Skeletal muscle satellite cell (primary cell): ENCODE data around the gene RNLS.

Experiments
- H3K27me3 ChIP-seq: 2 replicates; pipeline ENCODE4 v1.7.0; 2013; ENCODE audit warnings: low read length; ENCODE audit not compliant: control insufficient read depth, insufficient read depth
- H3K36me3 ChIP-seq: 2 replicates; pipeline ENCODE4 v1.7.0; 2013; ENCODE audit warnings: mild to moderate bottlenecking, control low read depth, low read length; ENCODE audit not compliant: insufficient read depth
- H3K4me1 ChIP-seq: 2 replicates; pipeline ENCODE4 v1.7.0; 2013; ENCODE audit warnings: low read length; ENCODE audit not compliant: control insufficient read depth, insufficient read depth
- H3K4me2 ChIP-seq: 2 replicates; pipeline ENCODE4 v1.7.0; 2013; ENCODE audit warnings: mild to moderate bottlenecking, low read length
- H3K4me3 ChIP-seq: 2 replicates; pipeline ENCODE4 v1.7.0; 2013; ENCODE audit warnings: low read length
- H3K9ac ChIP-seq: 2 replicates; pipeline ENCODE4 v1.7.0; 2013; ENCODE audit warnings: mild to moderate bottlenecking, low read depth, low read length, moderate library complexity
- H3K9me3 ChIP-seq: replicated peaks from 2 replicates; pipeline ENCODE4 v1.7.0; 2013; ENCODE audit warnings: mild to moderate bottlenecking, control low read depth, low read length

RNLS gene

GRCh38 chr10:88471899-88472298 lies 111.2 kb downstream of the RNLS start:
- no peak overlapping the region for H3K4me2 ChIP-seq
- H3K36me3 ChIP-seq, result no peaks in the 10 kb centered on the region
- no peak overlapping the region for H3K4me3 ChIP-seq
- no peaks in the 10 kb centered on the region for H3K27me3 ChIP-seq
- no peaks in the 10 kb centered on the region for H3K9me3 ChIP-seq
- H3K4me1 ChIP-seq, result peaks cover 11% of the 10 kb centered on the region
- H3K9ac ChIP-seq, result no peak overlapping the region

GRCh38 chr10:88467835-88468485 lies 115.2 kb downstream of the RNLS start:
- no peaks in the 10 kb centered on the region for H3K9me3 ChIP-seq
- no peak overlapping the region for H3K4me3 ChIP-seq
- peaks cover 11% of the 10 kb centered on the region for H3K4me1 ChIP-seq
- no peak overlapping the region for H3K9ac ChIP-seq
- H3K4me2 ChIP-seq, result peak overlapping the region; percentile 18
- no peaks in the 10 kb centered on the region for H3K36me3 ChIP-seq
- H3K27me3 ChIP-seq, result no peaks in the 10 kb centered on the region

DNA sequence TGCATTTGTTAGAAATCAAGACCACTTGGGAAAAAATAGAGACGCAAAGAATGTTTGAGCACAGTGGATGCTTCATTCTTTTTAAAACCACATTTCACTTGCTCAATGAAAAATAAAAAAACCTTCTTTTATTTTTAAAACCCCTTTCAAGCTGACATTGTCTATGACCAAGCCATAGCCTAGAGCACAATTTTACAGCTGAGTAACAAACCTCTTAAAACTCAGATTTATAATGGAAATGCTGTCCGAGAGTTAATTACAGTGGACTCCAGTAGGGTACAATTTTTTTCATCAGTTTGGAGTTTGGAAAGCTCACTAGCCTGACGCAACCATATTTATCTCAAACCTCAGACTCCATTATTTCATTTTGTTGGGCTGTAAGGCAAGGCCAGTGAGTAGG lies 116.3 kb downstream of the RNLS start:
- H3K9me3 ChIP-seq, result no peaks in the 10 kb centered on the region
- H3K36me3 ChIP-seq, result no peaks in the 10 kb centered on the region
- no peak overlapping the region for H3K4me3 ChIP-seq
- no peaks in the 10 kb centered on the region for H3K27me3 ChIP-seq
- no peak overlapping the region for H3K4me2 ChIP-seq
- H3K9ac ChIP-seq, result no peak overlapping the region
- H3K4me1 ChIP-seq, result peaks cover 11% of the 10 kb centered on the region

GRCh38 chr10:88465765-88466164 lies 117.4 kb downstream of the RNLS start:
- Histone ChIP-seq H3K9ac (no peak overlapping the region), H3K9me3 (no peaks in the 10 kb centered on the region), H3K36me3 (no peaks in the 10 kb centered on the region), H3K4me1 (peaks cover 11% of the 10 kb centered on the region), H3K27me3 (no peaks in the 10 kb centered on the region), H3K4me2 (no peak overlapping the region), H3K4me3 (no peak overlapping the region)

DNA sequence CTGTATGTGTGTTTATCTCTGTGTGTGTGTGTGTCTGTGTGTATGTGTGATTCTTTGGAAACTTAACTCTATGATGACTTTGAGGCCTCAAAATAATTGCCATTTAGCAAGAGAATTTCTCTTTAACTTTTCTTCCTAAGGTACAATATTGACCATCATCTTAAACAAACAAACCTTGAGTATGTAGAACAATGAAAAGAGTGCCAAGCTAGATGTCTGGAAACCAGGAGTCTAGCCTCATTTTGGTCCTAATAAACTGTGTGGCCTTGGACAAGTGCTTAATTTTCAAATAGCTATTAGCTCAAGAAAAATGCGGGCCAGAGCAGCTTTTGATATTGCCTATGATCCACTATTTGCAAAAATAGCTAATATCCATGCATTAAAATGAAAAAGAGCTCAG lies 119.3 kb downstream of the RNLS start:
- Histone ChIP-seq H3K9ac (no peak overlapping the region), H3K4me2 (no peak overlapping the region), H3K27me3 (no peaks in the 10 kb centered on the region), H3K9me3 (no peaks in the 10 kb centered on the region), H3K36me3 (no peaks in the 10 kb centered on the region), H3K4me1 (peaks cover 11% of the 10 kb centered on the region), H3K4me3 (no peak overlapping the region)

DNA sequence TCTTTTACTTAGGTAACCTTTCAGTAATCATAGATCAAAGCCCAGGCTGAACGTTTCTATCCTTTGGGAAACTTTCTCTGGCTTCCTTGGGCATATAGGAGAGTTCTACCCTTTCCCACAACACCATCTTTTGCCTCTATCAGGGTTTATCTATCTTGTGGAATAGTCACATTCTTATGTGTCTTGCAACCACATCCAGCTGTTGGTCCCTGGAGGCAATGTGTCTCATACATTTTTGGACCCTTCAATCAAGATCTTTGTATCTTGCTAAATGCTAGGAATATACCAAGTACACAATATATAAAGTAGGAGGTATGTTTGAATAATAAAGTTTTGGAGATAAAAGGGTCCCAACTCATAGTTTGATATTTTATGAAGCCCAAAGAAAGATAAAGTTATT lies 121.7 kb downstream of the RNLS start:
- Histone ChIP-seq H3K4me3 (no peak overlapping the region), H3K9me3 (no peaks in the 10 kb centered on the region), H3K27me3 (no peaks in the 10 kb centered on the region), H3K4me2 (no peak overlapping the region), H3K36me3 (no peaks in the 10 kb centered on the region), H3K4me1 (peaks cover 7% of the 10 kb centered on the region), H3K9ac (no peak overlapping the region)

GRCh38 chr10:88459530-88459929 lies 123.6 kb downstream of the RNLS start:
- H3K9me3 ChIP-seq, result no peaks in the 10 kb centered on the region
- no peaks in the 10 kb centered on the region for H3K27me3 ChIP-seq
- H3K4me2 ChIP-seq, result no peak overlapping the region
- no peak overlapping the region for H3K9ac ChIP-seq
- H3K36me3 ChIP-seq, result no peaks in the 10 kb centered on the region
- H3K4me1 ChIP-seq, result peaks cover 9% of the 10 kb centered on the region
- no peak overlapping the region for H3K4me3 ChIP-seq

DNA sequence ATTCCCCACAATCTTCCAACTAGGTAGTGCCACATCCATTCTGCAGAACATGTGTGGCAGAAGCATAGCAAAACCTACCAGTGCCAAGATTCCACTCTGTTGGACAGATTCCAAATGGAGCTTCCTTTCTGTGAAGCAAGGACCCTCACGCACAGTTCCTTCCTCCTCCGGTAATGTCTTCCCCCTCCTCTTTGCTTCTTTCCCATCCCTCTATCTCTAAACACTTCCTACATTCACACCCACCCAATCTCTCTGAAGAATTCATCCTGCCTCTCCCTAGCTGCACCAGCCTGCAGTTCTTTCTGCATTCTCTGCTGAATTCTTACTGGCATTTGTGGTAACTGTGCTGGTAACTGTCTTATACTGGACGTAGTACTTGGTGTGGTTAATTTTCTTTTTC lies 124.9 kb downstream of the RNLS start:
- H3K27me3 ChIP-seq, result no peaks in the 10 kb centered on the region
- no peak overlapping the region for H3K4me3 ChIP-seq
- H3K4me1 ChIP-seq, result peaks cover 9% of the 10 kb centered on the region
- H3K36me3 ChIP-seq, result no peaks in the 10 kb centered on the region
- no peak overlapping the region for H3K9ac ChIP-seq
- no peak overlapping the region for H3K4me2 ChIP-seq
- no peaks in the 10 kb centered on the region for H3K9me3 ChIP-seq

- Histone ChIP-seq H3K4me1 (peaks cover 9% of the 10 kb centered on the region), H3K27me3 (no peaks in the 10 kb centered on the region), H3K9me3 (no peaks in the 10 kb centered on the region), H3K4me2 (no peak overlapping the region), H3K36me3 (no peaks in the 10 kb centered on the region), H3K9ac (no peak overlapping the region), H3K4me3 (no peak overlapping the region)
Measured at GRCh38 chr10:88457660-88458059, 125.5 kb downstream of the RNLS start.

DNA sequence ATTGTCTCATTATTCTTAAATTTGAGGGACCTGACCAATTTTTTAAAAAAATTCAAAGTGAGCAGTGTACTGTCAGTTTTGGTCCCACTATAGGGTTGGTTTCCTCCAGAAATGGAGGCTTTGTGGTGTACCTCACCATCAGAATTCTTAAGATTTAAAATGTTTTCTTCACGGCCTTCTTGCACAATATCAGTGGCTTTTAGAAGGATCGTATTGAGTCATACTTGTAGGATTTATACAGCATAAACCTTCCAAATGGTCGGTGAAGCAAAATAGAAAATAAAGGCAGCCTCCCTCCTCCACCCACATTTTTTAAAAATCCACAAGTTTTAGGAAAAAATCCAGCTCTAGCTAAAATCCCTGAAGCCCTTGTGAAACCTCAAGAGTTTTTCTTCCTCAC lies 126.4 kb downstream of the RNLS start:
- Histone ChIP-seq H3K27me3 (no peaks in the 10 kb centered on the region), H3K4me2 (peak overlapping the region; percentile 13)

GRCh38 chr10:88455831-88456230 lies 127.3 kb downstream of the RNLS start:
- no peak overlapping the region for H3K9ac ChIP-seq
- no peaks in the 10 kb centered on the region for H3K36me3 ChIP-seq
- H3K4me3 ChIP-seq, result no peak overlapping the region
- no peak overlapping the region for H3K4me2 ChIP-seq
- peaks cover 9% of the 10 kb centered on the region for H3K4me1 ChIP-seq
- no peaks in the 10 kb centered on the region for H3K9me3 ChIP-seq
- H3K27me3 ChIP-seq, result no peaks in the 10 kb centered on the region

More for the DNA sequence above, 126.4 kb downstream of the RNLS start:
- no peaks in the 10 kb centered on the region for H3K9me3 ChIP-seq
- no peak overlapping the region for H3K4me3 ChIP-seq
- H3K36me3 ChIP-seq, result no peaks in the 10 kb centered on the region
- no peak overlapping the region for H3K9ac ChIP-seq
- H3K4me1 ChIP-seq, result peaks cover 9% of the 10 kb centered on the region

- no peaks in the 10 kb centered on the region for H3K4me1 ChIP-seq
- no peak overlapping the region for H3K9ac ChIP-seq
- no peaks in the 10 kb centered on the region for H3K27me3 ChIP-seq
- H3K4me3 ChIP-seq, result no peak overlapping the region
- H3K9me3 ChIP-seq, result no peaks in the 10 kb centered on the region
- no peaks in the 10 kb centered on the region for H3K36me3 ChIP-seq
- no peak overlapping the region for H3K4me2 ChIP-seq
Measured at GRCh38 chr10:88450201-88450600, 132.9 kb downstream of the RNLS start.
